ENCODE data around the gene APOM.

APOM gene

DNA sequence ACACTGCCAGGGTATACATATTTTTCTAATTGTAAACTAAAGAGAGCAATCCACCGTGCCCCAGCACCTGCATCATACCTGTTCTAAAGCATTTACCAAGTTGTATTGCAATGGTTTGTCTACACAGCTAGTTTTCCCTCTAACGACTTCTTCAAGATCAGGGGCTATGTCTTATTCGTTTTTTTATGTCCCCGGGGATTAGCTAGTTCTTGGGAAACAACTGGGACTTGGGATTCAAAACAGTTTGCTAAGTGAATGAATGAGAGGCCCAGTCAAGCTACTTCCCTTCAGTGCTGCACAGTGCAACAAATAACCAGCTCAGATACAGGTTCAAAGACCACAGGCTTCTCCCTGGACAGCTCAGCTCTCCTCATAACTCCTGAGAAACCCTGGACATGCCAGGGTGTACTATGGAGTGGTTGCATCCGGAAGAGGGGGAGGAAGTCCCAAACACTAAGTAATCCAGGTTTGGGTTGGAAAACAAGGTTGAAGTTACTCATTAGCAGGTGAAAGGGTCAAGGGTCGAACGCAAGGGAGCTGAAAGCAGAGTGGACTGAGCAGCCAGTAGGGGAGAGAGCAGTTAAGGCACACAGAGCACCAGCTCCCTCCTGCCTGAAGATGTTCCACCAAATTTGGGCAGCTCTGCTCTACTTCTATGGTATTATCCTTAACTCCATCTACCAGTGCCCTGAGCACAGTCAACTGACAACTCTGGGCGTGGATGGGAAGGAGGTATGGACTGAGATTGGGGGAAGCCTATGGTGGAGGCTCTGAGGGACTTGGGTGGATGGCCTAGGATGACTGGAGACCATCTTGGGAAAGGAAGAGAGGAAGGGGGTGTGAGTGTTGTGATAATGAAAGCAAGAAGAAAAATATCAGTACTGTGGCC lies at the start of gene APOM:
Gene APOM (plus strand): TSS at position 546 of the 889 bp plus-strand sequence. CDS start 73 bp downstream, at position 619.
- no peak for DNase-seq

DNA sequence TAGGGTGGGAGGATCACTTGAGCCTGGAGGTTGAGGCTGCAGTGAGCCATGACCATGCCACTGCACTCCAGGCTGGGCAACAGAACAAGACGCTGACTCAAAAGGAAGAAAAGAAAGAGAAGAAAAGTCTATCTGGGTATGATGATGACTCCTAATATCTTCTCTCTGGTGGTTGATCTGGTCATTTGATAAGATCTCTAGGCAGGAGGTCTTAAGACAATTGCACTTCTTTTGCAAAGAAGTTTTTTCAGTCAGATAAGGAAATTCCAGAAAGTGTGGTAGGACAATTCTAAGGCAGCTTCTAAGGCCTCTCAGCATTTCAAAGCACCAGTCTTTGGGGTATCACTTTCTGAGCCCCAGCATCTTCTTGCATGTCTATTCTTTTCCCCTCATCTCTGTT lies 48.4 kb upstream of the APOM start:
- no peak for DNase-seq

DNA sequence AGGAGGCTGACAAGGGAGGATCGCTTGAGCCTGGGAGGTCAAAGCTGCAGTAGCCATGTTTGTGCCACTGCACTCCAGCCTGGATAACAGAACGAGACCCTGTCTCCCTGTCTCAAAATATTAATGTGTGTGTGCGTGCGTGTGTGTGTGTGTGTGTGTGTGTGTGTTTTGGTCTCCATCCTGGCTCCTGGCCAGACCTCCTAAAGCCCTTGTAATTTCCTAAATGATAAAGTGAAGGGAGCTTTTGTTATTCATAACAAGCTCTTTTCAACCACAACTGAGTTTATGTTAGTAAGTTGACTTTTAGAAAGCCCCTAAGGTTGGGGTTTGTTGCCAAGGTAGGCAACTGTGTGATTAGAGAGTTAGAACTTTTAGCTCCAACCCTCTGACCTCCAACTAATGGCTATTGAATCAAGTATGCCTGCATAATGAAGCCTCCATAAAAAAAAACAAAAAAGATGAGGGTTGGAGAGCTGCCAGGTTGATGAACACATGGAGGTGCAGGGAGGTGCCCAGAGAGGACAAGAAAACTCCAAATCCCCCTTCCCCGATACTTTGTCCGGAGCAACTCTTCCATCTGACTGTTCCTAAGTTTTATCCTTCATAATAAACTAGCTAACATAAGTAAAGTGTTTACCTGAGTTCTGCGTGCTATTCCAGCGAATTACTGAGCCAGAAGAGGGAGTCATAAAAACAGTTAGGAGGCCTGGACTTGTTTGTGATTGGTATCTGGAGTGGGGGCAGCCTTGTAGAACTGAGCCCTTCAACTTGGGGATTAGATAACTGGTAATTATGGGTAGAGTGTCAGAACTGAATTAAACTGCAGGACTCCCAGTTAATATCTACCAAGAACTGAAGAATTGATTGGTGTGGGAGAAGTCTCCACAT lies 45.9 kb upstream of the APOM start:
- no peak for DNase-seq

DNA sequence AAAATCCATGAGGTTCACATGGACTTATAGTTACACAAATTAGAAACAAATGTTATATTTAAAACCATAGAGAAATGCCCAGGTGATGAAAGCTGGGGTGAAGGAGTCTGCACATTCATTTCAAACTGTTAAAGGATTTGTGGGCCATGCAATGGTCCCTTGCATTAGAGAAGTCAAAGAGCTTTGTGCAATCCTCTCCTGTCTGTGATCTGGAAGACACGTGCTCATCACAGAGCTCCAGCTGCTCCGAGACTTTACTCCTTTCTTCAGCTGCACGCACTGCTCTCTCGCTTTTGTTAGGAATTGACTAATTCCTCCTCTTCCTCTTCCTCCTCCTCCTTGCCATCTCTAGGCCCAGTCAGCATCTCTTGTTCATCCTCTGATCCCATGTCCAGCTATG lies 44.7 kb upstream of the APOM start:
- no peak for DNase-seq

DNA sequence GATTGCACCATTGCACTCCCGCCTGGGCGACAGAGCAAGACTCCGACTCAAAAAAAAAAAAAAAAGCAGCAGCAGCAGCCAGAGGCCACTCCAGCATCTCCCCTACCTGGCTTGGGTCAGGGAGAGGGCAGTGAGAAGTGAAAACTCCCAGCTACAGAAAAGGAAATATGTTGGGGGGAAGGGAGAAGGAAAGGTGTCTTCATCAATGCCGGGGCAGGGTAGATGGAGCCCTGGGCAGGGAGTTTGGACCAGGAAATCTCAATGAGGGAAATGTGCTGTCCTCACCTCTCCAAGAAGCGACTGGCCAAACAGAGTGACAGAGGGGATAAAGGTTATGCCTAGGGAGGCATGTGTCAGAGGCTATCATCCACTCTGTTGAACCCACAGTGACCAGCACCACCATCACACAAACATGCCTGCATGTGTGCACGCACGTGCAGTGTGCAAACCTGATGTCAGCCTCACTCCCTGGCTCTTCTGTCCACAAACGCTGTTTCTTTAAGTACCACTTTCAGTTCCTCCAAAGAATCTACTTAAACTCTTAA lies 41.5 kb upstream of the APOM start:
- DNase-seq = peak in 1 of 2 donors; percentile 18

DNA sequence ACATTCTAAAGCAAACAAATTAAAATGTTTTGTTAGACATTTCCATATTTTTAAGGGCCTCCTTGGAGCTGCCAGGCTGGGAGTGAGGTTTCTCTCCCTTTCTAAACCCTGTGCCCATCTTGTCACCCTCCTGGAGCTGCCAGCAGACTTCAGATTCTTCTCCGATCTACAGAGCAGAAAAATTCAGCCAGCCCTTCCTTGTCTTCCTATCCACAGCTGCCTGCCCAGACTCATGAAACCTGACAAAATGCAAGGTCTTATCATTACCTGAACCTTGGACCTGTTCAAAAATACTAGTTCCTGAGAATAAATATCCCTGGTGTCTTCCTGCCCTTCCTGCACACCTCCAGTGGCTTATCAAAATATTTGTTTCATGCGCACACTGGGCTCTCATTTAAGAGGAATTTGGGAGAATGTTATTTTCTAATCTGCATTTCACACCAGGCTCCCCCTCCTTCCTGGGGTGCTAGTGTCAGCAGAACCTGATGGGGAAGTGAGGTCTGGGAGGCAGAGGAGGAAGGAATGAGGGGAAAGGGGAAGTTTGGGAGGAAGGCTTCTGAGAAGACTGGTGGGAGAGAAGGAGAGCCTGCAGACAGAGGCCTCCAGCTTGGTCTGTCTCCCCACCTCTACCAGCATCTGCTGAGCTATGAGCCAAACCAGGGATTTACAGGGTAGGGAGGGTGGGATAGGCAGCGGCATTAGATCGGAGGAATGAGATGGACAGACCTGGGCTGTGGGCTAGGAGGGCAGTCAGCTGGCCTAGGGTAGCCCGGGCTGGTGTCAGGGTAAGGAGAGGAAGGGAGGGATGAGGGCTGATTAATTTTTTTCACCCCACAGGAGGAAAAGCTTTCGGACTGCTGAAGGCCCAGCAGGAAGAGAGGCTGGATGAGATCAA lies 40.8 kb upstream of the APOM start, which contains the start of gene AIF1:
Gene AIF1 (plus strand): TSS at position 551 of the 895 bp plus-strand sequence. CDS start 96 bp downstream, at position 647.
- DNase-seq = peak in 1 of 2 donors; percentile 32

DNA sequence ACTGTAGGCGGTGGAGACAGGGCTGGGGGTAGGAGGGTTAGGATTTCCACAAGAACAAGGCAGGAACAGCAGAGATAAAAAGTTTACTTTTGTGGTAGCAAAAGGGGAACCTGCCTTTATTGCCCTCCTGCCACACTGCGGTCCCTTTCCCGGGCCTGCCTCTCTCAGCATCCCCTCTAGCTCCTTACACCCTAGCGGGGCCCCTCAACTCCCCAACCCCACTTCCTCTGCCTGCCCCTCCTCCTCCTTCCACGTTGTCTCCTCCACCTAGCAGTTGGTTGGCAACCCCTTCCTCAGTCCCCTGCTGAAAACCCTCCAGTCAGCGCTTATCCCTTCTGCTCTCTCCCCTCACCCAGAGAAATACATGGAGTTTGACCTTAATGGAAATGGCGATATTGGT lies 39.9 kb upstream of the APOM start:
- no peak for DNase-seq

DNA sequence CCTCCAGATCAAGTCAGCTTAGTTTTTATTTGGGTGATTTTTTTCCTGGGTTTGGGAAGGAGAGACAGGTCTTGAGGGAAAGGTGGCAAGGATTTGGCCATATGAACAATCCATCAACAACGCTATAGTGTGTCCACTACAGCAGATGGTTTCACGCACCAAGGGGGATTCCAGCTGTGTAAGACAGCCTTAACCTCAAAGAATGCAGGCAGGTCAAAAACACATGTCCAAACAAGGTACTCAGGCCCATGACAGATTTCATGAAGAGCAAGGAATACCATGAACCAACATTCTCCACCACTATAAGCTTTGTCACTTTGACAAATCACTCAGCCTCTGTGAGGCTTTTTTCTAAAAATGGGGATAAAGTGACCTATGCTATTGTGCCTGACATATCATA lies 38.7 kb upstream of the APOM start:
- no peak for DNase-seq

DNA sequence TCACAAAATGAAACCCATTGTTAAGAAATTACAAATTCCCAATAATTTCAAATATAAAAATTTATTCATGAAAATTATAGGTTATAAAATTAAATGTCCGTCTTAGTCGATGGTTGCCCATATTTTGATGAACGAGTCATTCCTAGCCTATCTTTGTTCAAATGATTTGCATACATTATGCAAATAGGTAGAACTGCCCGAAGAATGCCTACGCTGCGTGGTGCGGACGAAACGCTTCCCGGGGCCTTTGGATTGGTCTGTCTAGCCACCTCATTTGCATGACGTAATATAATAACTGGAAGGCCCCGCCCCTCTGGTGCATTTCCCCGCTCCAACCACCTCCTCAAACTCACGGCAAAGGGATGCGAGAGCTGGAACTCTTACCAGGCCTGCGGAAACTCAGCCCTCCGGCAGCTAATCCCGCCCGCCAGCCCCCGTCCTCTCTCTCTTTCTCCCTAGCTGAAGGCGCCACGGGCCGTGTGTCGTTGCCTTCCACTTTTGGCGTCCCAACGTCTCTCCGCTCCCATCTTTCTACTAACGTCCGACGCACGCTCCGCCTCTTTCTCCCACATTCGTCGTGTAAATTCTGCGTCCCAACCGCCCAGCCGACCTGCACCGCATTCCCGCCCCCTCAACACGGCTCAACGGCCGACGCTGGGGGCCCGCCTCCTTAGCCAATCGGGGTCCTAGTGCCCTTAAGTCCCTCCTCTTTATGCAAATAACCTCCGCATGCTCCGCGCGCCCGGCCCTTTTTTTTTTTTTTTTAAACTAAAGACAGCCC lies 35.7 kb upstream of the APOM start:
- peak; percentile 98 to 99 for DNase-seq

DNA sequence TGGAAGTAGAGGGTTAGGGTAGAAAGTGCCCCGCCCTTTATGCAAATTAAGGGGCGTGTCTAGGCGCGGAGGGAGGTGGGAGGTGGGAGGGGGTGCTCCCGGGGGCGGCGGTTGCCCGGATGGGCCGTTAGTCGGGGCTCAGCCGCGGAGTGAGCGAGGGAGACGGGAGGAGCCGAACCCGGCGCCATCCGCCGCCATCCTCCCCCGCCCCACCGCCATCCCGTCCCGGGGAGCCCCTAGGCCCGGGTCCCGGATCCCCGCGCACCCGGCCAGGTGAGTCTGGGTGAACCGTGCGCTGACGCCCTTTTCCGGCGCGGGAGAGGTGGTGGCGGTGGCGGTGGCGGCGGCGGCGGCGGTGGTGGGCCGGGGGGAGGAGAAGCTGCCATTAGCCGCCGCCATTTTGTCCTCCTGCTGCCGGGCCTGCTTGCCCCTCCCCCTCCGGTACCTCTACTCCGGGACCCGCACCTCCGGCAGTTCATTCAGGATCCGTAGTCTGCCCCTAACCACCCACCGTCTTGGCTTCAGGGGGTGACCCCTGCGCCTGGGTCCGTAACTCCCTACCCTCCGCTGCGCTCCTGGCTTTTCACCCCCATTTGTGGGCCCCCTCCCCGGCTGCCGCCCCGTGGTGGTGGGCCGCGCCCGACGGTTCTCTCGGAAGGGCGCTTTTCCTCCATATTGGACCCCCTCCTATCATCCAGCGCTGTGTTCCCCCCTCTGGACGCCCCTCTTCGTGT lies 34.9 kb upstream of the APOM start, which contains the start of gene PRRC2A:
Gene PRRC2A (plus strand): TSS at position 130 of the 734 bp plus-strand sequence. CDS start 2,075 bp downstream, outside the sequence.
- no peak for DNase-seq

DNA sequence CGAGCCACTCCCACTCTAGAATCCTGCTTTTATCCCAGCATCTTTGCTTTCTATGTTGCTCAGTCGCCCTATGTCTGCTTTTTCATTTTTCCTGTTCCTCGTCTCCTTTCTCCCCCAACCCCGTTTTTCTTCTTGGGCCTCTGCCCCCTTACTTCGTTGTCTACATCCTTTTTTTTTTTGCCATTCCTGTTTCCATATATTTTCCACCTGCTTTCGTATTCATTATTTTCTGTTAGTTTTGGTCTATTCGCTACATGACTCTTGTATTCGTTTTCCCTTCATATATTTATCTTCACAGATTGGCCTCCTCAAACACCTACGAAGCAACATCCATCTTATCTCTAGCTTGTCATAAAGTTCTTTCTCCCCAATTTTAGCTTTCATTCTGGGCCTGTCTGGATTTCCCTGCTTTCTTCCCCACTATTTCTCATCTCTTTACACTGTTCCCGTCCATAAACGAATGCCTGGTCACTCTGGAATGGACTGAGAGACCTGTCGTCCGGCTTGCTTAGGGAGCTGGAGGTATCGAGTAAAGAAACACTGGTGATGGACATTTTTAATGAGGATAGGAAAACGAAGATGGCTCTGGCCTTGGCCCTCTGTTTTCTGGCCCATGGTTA lies 34.3 kb upstream of the APOM start:
- no peak for DNase-seq

DNA sequence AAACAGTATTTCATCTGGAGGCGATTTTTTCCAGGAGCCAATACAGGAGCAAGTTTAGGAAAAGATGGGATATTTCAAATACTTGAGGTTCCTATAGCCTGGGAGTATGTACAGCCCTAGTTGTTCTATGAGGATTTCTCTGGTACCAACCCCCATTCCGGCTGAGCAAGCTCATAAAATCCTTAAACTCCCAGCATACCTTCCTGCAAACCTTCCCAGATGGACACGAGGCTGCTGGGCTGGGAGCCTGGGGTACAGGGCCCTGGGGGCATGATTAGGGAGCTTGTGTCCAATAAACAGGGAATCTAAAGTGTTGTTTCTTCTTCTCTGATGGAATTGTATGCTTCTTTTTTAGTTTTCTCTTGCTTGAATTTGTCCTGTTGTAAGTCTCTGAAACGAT lies 33.7 kb upstream of the APOM start:
- DNase-seq = no peak

DNA sequence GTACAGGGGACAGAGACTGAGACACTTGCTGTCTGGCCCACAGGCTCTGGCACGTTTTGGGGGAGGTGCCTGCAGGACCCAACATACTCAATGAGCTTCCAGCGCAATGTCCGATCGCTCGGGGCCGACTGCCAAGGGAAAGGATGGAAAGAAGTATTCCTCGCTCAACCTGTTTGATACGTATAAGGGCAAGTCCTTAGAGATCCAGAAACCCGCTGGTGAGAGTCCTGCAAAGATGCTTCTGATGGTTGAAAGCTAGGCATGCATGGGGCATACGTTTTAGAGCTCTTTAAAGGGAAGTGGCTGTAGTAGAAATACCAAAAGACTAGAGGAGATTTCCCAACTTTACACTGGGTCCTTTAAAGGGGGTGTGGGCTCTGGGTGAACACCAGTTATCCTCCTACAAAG lies 33.0 kb upstream of the APOM start:
- DNase-seq = no peak

DNA sequence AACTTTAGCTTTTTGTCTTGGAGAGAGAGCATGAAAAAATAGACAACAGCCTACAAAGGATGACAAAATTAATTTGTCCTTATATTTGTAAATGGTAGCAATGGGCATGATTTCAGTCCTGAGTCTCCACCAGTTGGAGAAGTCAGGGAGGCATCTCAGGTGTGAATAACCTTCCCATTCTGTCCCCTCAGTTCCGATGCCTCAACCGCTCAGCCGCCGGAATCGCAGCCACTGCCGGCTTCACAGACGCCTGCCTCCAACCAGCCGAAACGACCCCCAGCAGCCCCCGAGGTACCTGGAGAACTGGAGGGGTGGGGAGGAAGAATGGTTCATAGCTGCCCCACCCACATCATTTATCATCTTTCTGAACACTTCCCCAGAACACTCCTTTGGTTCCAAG lies 31.6 kb upstream of the APOM start:
- no peak for DNase-seq

DNA sequence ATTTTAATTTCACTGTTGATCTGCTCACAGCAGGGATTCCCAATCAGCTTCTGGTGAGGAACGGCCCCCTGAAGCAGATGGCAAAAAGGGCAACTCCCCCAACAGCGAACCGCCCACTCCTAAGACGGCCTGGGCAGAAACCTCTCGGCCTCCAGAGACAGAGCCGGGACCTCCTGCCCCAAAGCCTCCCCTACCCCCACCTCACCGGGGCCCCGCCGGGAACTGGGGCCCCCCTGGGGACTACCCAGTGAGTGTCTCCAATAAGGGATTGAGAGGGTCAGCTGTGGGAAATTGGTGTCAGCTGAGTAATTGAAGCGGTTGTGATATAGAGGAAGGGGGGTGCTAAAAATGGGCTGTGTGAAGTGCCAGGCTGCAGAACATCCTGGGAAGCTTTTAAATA lies 28.7 kb upstream of the APOM start:
- DNase-seq = no peak

DNA sequence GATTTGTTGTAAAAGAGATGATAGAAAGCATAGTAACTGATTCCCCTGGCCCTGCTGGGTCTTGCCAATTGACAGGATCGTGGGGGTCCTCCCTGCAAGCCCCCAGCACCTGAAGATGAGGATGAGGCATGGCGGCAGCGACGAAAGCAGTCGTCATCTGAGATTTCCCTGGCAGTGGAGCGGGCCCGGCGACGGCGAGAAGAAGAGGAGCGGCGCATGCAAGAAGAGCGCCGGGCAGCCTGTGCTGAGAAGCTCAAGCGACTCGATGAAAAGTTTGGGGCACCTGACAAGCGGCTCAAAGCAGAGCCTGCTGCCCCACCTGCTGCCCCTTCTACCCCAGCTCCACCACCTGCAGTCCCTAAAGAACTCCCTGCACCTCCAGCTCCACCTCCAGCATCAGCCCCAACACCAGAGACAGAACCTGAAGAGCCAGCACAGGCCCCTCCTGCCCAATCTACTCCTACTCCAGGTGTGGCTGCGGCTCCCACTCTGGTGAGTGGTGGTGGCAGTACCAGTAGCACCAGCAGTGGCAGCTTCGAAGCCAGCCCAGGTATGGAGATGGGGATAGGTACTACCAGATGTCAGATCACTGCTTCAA lies 27.9 kb upstream of the APOM start:
- no peak for DNase-seq

DNA sequence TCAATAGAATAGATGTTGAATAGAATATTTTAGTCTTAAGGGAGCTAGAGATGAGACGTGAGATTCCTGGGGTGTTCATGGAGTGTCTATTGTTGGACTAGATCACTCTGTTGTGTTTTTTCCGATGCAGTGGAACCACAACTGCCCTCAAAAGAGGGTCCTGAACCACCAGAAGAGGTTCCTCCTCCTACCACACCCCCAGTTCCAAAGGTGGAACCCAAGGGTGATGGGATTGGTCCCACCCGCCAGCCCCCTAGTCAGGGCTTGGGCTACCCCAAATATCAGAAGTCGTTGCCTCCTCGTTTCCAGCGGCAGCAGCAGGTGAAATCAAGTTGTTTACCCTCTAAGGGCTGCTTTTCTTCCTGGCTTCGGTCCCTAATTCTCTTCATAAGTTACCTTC lies 26.7 kb upstream of the APOM start:
- no peak for DNase-seq

DNA sequence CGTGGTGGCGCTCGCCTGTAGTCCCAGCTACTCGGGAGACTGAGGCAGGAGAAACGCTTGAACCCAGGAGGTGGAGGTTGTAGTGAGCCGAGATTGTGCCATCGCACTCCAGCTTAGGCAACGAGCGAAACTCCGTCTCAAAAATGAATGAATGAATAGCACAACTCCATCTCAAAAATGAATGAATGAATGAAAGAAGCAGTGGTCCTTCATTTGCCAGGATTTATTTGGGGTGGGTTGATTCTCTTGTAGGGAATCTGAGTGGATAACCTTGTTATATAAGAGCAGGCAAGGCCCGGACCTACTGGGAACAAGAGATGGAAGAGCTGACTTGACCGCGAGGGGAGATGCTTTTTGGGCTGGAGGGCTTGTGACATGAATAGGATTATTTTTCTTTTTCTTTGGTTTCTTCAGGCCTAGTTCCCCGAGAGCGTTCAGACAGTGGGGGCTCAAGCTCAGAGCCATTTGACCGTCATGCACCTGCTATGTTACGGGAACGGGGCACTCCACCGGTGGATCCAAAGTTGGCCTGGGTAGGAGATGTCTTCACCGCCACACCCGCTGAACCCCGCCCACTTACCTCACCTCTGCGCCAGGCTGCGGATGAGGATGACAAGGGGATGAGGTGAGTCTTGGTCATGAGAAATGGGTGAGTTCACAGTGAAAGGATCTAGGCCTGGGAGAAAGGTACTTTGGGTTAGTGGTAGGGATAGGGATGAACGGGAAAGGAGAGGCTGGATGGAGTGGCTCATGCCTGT lies 25.3 kb upstream of the APOM start:
- no peak for DNase-seq

DNA sequence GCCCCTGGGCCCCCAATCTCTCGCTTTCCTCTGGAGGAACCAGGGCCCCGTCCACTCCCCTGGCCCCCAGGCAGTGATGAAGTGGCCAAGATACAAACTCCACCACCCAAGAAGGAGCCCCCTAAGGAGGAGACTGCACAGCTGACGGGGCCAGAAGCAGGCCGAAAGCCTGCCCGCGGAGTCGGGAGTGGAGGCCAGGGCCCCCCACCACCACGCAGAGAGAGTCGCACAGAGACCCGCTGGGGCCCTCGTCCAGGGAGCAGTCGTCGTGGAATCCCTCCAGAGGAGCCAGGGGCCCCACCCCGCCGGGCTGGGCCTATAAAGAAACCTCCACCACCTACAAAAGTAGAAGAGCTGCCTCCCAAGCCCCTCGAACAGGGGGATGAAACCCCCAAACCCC lies 24.5 kb upstream of the APOM start:
- no peak for DNase-seq
